Epidermal melanocyte (primary cell): ENCODE measurements around the gene CPED1.
"Not testable (repeated sequence)": the region's sequence is repeated elsewhere in the genome, so short reads cannot be mapped to it uniquely, and the experiment has no call there.

Source experiments
- DNase-seq: peaks from one replicate; pipeline ENCODE4 v3.0.0; 2011; ENCODE audit warnings: low spot score; ENCODE audit not compliant: insufficient read length

The CPED1 gene

GRCh38 chr7:121017586-121017985 is 29.1 kb downstream of the CPED1 start:
- no peak for DNase-seq

GRCh38 chr7:121019018-121019417 is 30.5 kb downstream of the CPED1 start:
- no peak for DNase-seq

GRCh38 chr7:121020249-121020988 is 31.9 kb downstream of the CPED1 start:
- DNase-seq: no peak

- DNase-seq: no peak
Observed at GRCh38 chr7:121020989-121021969, 32.8 kb downstream of the CPED1 start.

- DNase-seq: no peak
Observed at GRCh38 chr7:121023194-121023593, 34.7 kb downstream of the CPED1 start.

GRCh38 chr7:121023683-121024511 is 35.4 kb downstream of the CPED1 start:
- no peak for DNase-seq

GRCh38 chr7:121024611-121025010 is 36.1 kb downstream of the CPED1 start:
- DNase-seq: no peak

GRCh38 chr7:121026159-121026558 is 37.6 kb downstream of the CPED1 start:
- DNase-seq: no peak

- DNase-seq: no peak
Observed at GRCh38 chr7:121026577-121027111, 38.1 kb downstream of the CPED1 start.

GRCh38 chr7:121027761-121028669 is 39.5 kb downstream of the CPED1 start:
- DNase-seq: no peak

GRCh38 chr7:121029302-121029701 is 40.8 kb downstream of the CPED1 start:
- DNase-seq: no peak

- DNase-seq: no peak
Observed at GRCh38 chr7:121030308-121030707, 41.8 kb downstream of the CPED1 start.

GRCh38 chr7:121032645-121033460 is 44.3 kb downstream of the CPED1 start:
- DNase-seq: no peak

- no peak for DNase-seq
Observed at GRCh38 chr7:121034929-121035328, 46.4 kb downstream of the CPED1 start.

GRCh38 chr7:121036776-121037175 is 48.3 kb downstream of the CPED1 start:
- not testable (repeated sequence) for DNase-seq

- DNase-seq: not testable (repeated sequence)
Observed at GRCh38 chr7:121037329-121037728, 48.8 kb downstream of the CPED1 start.

- DNase-seq: no peak
Observed at GRCh38 chr7:121037957-121038716, 49.6 kb downstream of the CPED1 start.

GRCh38 chr7:121038717-121039509 is 50.4 kb downstream of the CPED1 start:
- DNase-seq: no peak
